ENCODE data around the gene SELENON.

GRCh38 chr1:25834894-25835293 is 34.9 kb downstream of the SELENON start:
- no peak for TF ChIP-seq CTCF (conservative IDR thresholded peaks at IDR 0.05; ENCODE audit: low read depth, low read length)
- TF ChIP-seq POLR2A (IDR thresholded peaks at IDR 0.05; ENCODE audit: low read depth, low read length) = no peak
- TF ChIP-seq FOS (IDR thresholded peaks at IDR 0.05; ENCODE audit: low read depth, low read length) = no peak
- no peak for TF ChIP-seq CEBPB (IDR thresholded peaks at IDR 0.05; ENCODE audit: low read depth, low read length)
- TF ChIP-seq RFX5 (IDR thresholded peaks at IDR 0.05; ENCODE audit: low read depth, low read length) = no peak
- TF ChIP-seq ELK1 (IDR thresholded peaks at IDR 0.05; ENCODE audit: borderline replicate concordance, low read depth, low read length) = no peak
- TF ChIP-seq CHD1 (IDR thresholded peaks at IDR 0.05; ENCODE audit: low read depth, low read length) = no peak
- TF ChIP-seq SMC3 (IDR thresholded peaks at IDR 0.05; ENCODE audit: low read depth, low read length) = no peak
- TF ChIP-seq MAZ (IDR thresholded peaks at IDR 0.05; ENCODE audit: borderline replicate concordance, low read depth, low read length) = no peak
